GM19025 (cell line): ENCODE results near the gene ZNF319.

Experiments used
- ATAC-seq: cut with Tn5 transposase; IDR thresholded peaks from one replicate; pipeline ENCODE4 v1.9.1; 2021; ENCODE audit warnings: mild to moderate bottlenecking, low read depth, moderate library complexity; ENCODE audit not compliant: unreplicated experiment

The ZNF319 gene

DNA sequence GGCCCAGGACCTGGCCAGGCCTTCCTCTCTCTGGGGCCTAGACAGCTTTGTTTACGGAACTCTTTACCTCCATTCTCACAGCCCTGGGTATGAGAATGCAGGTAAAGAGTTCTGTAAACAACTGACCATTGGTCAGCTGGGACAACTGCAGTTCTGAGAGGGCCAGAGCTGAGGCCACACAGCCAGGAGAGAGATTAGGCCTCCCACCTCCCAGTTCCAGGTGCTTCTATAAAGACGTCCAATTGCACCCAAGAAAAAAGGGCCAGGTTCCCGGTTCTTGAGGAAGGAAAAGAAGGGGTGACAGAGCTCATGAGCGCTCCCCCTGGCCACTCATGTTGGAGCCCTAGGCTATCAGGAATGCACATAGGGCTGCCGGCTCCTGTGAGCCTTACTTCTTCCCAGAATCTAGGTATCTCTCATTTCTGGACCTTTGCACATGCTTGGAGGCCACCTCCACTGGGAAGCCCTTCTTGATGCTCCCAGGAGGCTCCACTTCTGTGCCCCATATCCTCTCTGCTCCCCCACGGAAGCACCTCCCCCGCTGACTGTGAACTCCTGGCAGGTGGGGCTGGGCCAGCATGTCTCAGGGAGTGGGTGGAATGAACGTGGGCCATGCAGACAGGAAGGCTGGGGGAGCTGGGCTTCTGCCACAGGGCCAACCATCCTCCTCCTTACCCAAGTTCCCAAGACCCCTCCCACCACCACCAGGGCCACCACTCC is 42.6 kb downstream of the ZNF319 start:
- ATAC-seq = no peak

DNA sequence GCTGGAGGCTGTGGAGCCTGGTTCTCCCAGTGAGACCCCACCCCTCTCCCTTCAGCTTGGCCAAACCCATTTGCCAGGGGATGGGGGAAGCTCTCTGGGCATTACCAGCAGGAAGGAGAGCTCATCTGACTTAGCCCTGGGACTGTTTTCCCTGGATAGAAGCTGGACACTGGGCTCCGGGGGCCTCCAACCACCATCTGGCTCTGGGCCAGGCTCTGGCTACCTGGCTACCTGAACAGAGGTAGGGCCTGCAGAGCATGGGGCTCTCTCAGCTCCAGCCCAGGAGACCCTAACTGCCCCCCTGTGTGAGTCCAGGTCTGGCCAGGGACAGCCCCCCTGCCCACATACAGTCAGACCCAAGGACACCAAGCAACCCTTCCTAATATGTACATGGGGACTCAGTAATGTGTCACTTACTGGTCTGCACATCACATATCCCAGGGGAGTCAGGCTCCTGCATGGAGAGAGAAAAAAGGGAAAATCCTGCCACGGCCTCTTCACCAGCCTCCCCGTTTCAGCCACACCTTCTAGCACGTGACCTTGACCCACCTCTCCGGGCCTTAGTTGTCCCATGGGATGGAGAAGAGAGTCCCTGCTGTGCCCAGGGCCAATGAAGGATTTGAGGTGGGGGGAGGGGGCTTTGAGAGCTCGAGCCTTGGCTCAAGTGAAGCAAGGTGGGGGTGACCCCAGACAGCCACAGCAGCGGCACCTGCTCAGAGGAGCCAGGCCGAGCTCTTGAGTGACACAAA is 43.4 kb downstream of the ZNF319 start:
- no peak for ATAC-seq

DNA sequence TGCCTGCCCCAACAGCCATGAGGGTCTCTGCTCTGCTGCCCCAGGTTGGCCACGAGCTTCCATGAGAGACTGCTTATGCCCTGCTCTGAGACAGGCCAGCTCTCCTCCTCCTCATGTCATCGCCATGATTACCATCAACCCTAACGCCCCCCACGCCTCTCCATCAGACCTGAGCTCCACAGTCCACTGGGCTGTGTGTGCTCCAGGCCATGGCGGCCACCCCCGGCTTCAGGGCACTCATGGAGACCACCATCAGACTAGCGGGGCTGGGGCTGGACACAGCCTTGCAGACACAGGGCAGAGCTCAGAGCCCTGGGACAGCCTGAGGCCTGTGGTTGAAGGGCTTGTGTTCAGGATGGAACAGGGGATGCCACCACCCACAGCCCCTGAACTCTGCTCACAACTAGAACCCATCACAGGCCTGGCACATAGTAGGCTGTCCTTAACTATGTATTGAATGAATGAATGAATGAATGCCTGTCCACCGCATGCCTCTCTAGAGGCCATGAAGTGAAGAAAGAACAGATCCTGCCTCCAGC is 44.1 kb downstream of the ZNF319 start:
- no peak for ATAC-seq

DNA sequence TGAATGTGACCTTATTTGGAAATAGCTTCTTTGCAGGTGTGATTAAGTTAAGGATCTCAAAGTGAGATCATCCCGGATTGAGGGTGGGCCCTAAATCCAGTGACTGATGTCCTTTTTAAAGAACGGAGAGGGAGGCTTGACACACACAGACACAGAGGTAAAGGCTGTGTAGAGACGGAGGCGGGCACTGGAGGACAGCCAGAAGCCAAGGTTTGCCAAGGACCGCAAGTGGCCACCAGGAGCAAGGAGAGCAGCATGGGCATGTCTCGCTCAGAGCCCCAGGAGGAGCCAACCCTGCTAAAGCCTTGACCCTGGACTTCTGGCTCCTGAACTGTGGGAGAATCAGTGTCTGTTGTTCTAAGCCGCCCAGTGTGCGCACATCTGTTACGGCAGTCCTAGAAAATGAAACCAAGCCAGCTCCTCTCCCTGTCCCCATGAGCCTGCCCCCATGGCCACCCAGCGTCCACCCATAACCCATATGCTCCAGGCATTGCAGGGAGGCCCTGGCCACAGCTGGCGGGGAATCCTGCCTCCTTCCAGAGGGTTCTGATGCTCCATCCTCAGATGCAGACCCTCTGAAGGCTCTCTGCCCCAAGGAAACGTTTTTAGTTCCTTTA is 44.8 kb downstream of the ZNF319 start:
- no peak for ATAC-seq

DNA sequence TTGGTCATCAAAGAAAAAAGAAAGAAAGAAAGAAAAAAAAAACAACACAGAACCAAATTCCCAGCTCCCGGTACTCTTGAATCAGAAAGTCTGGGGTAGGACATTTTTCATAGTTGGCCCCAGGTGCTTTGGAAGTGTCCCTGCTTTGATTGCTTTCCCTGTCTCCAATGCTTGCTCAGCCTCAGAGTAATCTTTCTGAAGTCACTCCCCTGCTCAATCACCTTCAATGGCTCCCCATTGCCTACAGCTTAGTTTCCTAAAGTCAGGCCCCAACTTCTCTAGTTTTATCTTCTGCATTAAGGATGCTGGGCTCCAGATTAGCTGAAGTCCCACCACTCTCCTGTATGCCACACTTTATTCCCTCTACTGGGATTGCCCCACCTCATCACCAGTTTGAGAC is 46.6 kb downstream of the ZNF319 start:
- no peak for ATAC-seq

DNA sequence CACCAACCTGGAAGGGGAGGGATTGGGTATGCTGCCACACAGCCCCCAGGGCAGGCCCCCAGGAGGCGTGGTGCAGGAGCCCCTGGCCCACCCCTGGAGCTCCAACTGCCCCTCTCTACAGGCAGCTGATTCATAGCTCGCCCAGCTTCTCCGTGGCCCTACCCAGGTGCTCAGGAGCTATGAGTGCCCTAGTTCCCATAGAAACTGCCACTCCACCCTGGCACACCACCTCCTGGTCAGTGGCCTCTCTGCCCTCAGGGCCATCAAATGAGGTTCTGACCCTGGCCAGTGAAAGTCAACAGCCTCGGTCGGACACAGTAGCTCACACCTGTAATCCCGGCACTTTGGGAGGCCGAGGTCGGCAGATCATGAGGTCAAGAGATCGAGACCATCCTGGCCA is 47.6 kb downstream of the ZNF319 start:
- no peak for ATAC-seq

DNA sequence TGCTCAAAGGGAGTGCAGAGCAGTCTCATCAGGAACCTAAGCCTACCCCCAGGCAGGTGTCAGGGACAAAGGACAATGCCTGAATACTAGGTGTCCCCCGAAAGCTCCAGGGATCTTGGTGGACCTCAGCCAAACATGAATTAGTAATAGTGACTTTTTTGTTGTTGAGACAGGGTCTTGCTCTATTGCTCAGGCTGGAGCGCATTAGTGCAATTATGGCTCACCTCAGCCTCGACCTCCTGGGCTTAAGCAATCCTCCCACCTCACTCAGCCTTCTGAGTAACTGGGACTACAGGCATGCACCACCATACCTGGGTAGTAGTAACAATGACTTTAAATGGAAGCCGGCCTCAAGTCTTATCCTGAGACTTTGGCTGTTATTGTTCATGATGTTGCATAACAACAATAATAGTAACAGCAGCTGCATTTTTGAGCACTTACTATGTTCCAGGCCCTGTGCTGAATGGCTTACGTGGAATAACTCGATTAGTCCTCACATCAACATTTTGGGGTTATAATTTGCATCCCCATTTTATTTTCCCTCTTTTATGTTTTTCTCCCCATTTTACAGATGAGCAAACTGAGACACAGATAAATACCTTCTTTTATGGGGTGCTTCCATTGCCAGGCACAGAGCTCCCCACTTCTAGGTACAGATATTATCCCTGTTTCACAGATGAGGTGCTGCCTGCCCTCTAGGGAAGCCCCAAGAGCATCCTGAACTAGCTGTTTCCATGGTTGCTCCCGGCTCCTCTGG is 49.1 kb downstream of the ZNF319 start:
- no peak for ATAC-seq

DNA sequence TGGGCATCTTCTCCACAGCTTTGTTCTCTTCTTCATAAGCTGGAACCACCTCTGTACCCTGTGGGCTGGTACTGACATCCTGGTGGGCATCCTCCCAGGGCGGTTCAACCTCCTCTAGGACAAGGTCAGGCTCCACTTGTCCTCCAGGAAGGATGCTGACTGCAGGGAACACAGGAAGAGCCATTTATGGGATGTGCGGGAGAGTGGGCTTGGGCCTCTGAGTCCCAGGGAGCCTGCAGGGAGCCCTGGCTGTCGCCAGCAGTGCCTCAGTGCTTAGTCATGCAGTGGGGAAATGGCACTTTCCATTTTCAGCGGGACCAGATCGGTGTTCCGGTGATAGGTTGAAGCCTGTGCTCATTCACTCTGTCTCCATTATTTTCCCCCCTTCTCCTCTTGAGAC is 50.1 kb downstream of the ZNF319 start:
- ATAC-seq = no peak

DNA sequence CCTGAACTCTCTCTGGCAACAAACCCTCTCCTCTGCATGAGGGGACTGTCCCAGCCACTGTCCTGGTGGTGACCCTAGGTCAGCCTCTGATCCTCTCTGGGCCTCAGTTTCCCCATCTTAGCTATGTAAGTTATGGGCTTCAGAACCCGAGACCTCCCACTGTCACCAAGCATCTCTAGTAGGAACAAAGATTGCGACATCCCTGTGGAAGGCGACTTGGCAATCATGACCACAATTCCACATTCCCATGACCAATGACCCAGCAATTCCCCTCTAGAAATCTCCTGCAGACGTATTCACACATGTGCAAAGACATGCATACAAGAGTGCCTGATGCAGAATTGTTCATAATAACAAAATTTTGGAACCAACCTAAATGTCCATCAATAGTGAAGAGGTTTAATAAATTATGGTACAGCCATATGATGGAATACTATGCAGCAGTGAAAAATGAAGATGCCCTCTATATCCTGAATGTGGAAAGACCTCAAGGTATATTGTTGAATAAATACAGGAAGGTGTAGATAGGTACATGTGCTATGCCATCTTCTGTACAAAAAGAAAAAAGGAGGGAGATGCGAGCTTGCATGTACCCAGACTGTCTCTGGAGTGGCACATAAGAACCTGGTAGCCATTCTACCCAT is 50.8 kb downstream of the ZNF319 start:
- no peak for ATAC-seq

DNA sequence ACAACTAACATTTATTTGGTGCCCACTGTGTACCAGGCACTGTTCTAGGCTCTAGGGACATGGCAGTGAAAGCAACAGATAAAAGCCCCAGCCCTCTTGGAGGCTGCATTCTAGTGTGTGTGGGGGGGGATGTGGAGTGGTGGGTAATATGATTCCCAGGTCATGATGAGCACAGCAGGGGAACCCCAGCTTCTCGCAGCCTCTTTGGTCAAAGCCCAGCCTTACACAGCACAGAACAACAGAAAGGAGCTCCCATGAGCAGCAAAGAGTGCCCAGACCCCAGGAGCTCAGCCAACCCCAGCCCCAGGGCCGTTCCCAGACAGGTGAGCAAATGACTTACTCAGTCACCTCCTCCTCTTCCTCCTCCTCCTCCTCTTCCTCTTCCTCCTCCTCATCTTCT is 51.5 kb downstream of the ZNF319 start:
- no peak for ATAC-seq

DNA sequence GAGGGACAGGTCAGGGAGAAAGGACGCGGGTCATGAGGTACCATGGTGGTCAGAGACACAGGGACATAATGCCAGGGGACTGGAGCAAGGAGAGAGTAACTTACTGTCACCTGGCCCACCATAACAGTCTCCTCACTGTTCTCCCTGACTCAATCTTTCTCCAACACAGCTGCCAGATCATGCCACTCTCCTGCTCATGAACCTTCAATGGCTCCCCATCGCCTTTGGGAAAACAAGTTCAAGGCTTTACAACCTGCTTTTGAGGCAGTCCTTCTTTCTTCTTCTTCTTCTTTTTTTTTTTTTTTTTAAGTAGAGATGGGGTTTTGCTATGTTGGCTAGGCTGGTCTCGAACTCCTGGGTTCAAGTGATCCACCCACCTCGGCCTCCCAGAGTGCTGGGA is 52.4 kb downstream of the ZNF319 start:
- ATAC-seq = no peak

DNA sequence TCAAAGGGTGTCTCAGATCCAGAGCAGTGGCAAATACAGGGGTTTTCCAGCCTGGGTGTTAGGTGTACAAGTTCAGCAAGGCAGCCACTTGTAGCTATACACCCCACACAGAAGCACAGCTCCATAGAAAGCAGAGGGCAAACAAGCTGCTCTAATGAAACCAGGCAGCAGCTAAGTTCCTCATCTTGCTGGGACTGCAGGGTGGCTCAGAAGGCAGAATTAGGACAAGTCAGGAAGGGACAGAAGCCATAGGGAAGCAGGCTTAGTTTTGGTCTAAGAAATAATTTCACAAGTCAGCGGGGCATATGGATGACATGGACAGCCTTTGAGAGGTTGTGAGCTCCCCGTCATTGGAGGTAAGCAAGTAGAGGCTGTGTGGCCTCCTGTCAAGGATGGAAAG is 53.2 kb downstream of the ZNF319 start:
- no peak for ATAC-seq

DNA sequence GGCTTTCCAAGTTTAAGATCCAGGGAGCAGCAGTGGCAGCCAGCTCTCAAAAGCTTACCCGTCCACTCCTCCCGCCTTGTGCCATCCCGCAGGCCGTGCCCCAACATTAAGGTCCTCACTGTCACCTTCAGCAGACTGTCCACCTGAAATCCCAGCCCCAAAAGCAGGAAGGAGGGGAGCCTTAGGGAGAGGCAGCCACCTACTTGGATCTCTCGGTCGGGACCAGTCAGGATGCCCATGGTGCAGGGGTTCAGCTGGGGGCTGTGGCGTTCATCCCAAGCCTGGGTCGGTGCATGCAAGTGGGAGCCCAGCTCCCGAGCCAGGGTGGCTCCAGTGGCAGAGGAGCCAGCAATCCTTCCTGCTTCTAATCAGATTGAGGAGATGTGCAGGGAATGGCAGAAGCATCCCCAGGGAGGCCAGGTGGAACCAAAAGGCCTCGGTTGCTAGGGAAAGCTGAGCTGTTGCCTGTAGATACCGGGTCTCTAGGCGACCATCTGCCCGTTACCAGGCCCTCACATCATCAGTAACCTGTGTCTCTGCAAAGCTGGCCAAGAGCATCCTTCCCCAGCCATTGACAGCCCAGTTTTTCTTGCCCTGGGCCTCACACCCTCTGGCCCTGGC is 54.2 kb downstream of the ZNF319 start:
- ATAC-seq = no peak

DNA sequence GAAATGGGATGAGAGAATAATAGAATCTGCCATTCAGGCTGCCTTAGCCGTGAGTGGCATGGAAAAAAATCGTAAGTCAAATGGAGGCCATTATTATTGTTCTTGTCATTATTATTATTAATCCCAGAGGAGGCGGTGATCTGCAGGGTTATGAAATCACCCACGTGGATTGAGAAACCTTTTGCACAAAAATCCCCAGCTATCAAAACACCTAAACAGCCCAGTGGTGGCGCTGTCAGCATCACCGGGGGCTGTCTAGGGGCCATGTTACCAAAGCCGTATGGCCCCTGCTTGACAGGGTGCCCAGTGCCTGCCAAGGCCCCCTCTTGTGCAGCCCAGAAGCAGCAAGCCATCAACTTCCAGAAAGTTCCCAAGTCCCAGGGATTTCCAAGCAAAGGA is 54.7 kb downstream of the ZNF319 start:
- no peak for ATAC-seq

DNA sequence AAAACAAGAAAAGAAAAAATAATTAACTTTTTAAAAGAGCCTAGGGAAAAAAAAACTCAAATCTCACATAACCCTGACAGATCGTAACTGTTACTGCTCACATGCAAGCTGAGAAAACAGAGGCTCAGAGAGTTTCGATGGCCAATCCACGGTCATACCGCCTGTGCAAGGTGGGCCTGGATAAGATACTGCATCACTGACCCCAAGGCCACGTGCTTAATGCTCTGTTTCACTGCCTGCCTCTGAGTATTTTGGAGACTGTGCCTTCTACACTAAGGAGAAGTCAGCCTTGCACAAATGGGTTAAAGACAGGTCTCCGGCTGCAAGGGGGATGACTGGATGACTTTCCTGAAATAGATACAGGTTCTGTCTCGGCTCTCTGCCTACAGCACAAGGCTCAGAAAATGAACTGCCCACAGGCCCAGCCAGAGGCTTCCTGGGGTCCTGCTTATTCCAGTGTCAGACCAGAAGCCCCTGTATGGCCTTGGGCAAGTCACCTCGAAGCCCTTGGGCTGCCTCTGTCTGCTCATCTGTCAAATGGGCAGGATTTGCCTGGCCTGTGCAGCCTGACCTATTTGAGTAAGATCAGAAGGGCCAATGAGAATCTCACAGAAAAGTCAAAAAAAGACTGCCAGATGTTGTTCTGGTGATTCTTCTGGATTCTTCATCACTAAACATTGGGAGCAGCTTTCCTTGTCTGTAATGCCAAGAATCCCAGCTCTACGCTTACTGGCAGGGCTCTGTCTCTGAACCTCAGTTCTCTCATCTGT is 55.3 kb downstream of the ZNF319 start:
- no peak for ATAC-seq
